Upper lobe of left lung (tissue), 4 donors: Measurements from ENCODE around the gene CD247.

Experiments
- CTCF ChIP-seq, 6 experiments: fragments of 450-650 bp in 4 of 6; fragments of 200-600 bp in 2 of 6; sonication (generic) in 2 of 6; IDR thresholded peaks; one replicate each; pipeline ENCODE4 v1.5.1; 2016 to 2019; ENCODE audit warnings: antibody characterized with exemption in 6 of 6
- POLR2A ChIP-seq, 4 donors: fragments of 450-650 bp; IDR thresholded peaks; one replicate each; pipeline ENCODE4 v1.5.1; 2016 to 2017; ENCODE audit warnings: antibody characterized with exemption in 4 of 4, mild to moderate bottlenecking in 2 of 4

GRCh38 chr1:167401260-167401873 is 117.0 kb downstream of the CD247 start:
- TF ChIP-seq CTCF (IDR thresholded peaks at IDR 0.05) = peak; percentile 17 to 71 (median 50)
- no peak for TF ChIP-seq POLR2A (IDR thresholded peaks at IDR 0.05)
